Panc1 (cell line): ENCODE results near the gene COPS8.

Experiments used
- CTCF ChIP-seq: fragments of 450-650 bp; IDR thresholded peaks from 2 replicates; pipeline ENCODE4 v1.5.1; 2017; ENCODE audit warnings: mild to moderate bottlenecking
- POLR2AphosphoS5 ChIP-seq: IDR thresholded peaks from 2 replicates; pipeline ENCODE4 v1.6.1; 2012; ENCODE audit warnings: mild to moderate bottlenecking, low read depth, low read length, moderate library complexity
- REST ChIP-seq, 2 experiments: IDR thresholded peaks; 2 replicates each; pipeline ENCODE4 v1.6.1; 2011 to 2012; ENCODE audit warnings: low read depth in 2 of 2, control low read depth in 1 of 2, low read length in 1 of 2, mild to moderate bottlenecking in 1 of 2, moderate library complexity in 1 of 2; ENCODE audit not compliant: insufficient read depth in 1 of 2
- SIN3A ChIP-seq: IDR thresholded peaks from 2 replicates; pipeline ENCODE4 v1.6.1; 2012; ENCODE audit warnings: low read depth, mild to moderate bottlenecking, low read length, moderate library complexity, borderline replicate concordance; ENCODE audit not compliant: insufficient read depth
- TCF7L2 ChIP-seq: IDR thresholded peaks from 2 replicates; pipeline ENCODE4 v1.6.1; 2011; ENCODE audit warnings: mild to moderate bottlenecking, low read depth, low read length, inconsistent platforms

- no peak for TF ChIP-seq CTCF
- no peak for TF ChIP-seq REST (IDR thresholded peaks at IDR 0.05; ENCODE audit: insufficient read depth in 1 of 2, low read depth in 2 of 2, low read length in 1 of 2)
- peak; percentile 72 for TF ChIP-seq POLR2AphosphoS5
- TF ChIP-seq TCF7L2: peak; percentile 87
- TF ChIP-seq SIN3A: no peak
Observed at GRCh38 chr2:237128026-237128703, 42.5 kb downstream of the COPS8 start.
